Transverse colon (tissue), 4 donors: Measurements from ENCODE around the gene MPPED1. TPM values are rescaled to one million over a fixed set of nuclear protein-coding genes. Genes with fewer than 3 reads are reported as not detected.

Experiments
- DNase-seq: peaks from one replicate; pipeline ENCODE4 v3.0.0-alpha.2; 2019
- H3K27ac ChIP-seq, 4 donors: fragments of 200-600 bp; sonication (generic); 2 replicates each; pipeline ENCODE4 v1.5.1; 2016 to 2018; ENCODE audit warnings: inconsistent platforms in 4 of 4
- H3K27me3 ChIP-seq: fragments of 200-600 bp; sonication (generic); 2 replicates; pipeline ENCODE4 v1.5.1; 2017; ENCODE audit warnings: inconsistent platforms
- H3K36me3 ChIP-seq, 4 donors: fragments of 200-600 bp; sonication (generic); 2 replicates each; pipeline ENCODE4 v1.5.1; 2017 to 2019; ENCODE audit warnings: inconsistent platforms in 4 of 4
- H3K4me1 ChIP-seq, 4 donors: fragments of 200-600 bp; sonication (generic); 2 replicates each; pipeline ENCODE4 v1.5.1; 2017 to 2020; ENCODE audit warnings: inconsistent platforms in 4 of 4
- H3K4me3 ChIP-seq, 4 donors: fragments of 200-600 bp; sonication (generic); 1 replicate in 1 of 4; 2 replicates in 3 of 4; pipeline versions ENCODE4 v1.5.1 to v1.6.1; 2017 to 2019; ENCODE audit warnings: inconsistent platforms in 4 of 4
- H3K9me3 ChIP-seq, 2 donors: fragments of 200-600 bp; sonication (generic); 2 replicates each; pipeline ENCODE4 v1.5.1; 2017 to 2019; ENCODE audit warnings: inconsistent platforms in 2 of 2
- EP300 ChIP-seq: sonication (generic); formaldehyde crosslinking; IDR thresholded peaks from one replicate; pipeline ENCODE4 v1.6.1; 2017; ENCODE audit warnings: antibody characterized with exemption, low read depth
- POLR2A ChIP-seq: fragments of 450-650 bp; IDR thresholded peaks from one replicate; pipeline ENCODE4 v1.6.1; 2016; ENCODE audit warnings: antibody characterized with exemption, mild to moderate bottlenecking, moderate library complexity
- POLR2AphosphoS5 ChIP-seq, 3 donors: sonication (generic); formaldehyde crosslinking; IDR thresholded peaks; one replicate each; pipeline ENCODE4 v1.6.1; 2016; ENCODE audit warnings: antibody characterized with exemption in 3 of 3
- WGBS, 2 donors: methylation state at CpG; one replicate each; pipeline ENCODE4 v1.1.5; 2018; ENCODE audit warnings: low coverage in 1 of 2; 5-methylcytosine and 5-hydroxymethylcytosine counted together
- in situ Hi-C, 4 donors: fragments of 200-750 bp; cut with MboI; loops; one replicate each; pipeline versions ENCODE4 v1.15.0 to v1.15.1; 2017; ENCODE audit warnings: low sequenced_read_pairs in 3 of 4, low pct_ligation_motif_present in 1 of 4, low pct_unique_long_range_greater_than_20kb in 1 of 4
- intact Hi-C: fragments of 100-400 bp; cut with DNase I; formaldehyde crosslinking; loops from one replicate; pipeline ENCODE4 v1.15.1; 2023; ENCODE audit warnings: low total_unique reads
- total RNA-seq, 4 donors: library from RNA; depleted of rRNA; stranded (reverse); fragments of >200 nt; gene quantifications; one replicate each; pipeline ENCODE4 v1.1.0, GENCODE V29; 2016
- TF ChIP-seq, protein P1 (sequence below), 5 experiments: fragments of 200-600 bp in 3 of 5; fragments of 450-650 bp in 2 of 5; sonication (generic) in 3 of 5; IDR thresholded peaks; 1 replicate in 2 of 5; 2 replicates in 3 of 5; pipeline ENCODE4 v1.5.1; 2016 to 2017; ENCODE audit warnings: antibody characterized with exemption in 5 of 5, inconsistent platforms in 3 of 5, mild to moderate bottlenecking in 2 of 5, moderate library complexity in 1 of 5

The MPPED1 gene
- total RNA-seq, 4 donors from 2014 or later: not detected

- H3K4me1 ChIP-seq: no peaks in the 10 kb centered on the region
- no peak overlapping the region for H3K27ac ChIP-seq
- DNase-seq: no peak
- H3K27me3 ChIP-seq: peaks cover 37% of the 10 kb centered on the region
- in situ Hi-C loops (no loop called here), intact Hi-C loops (no loop called here)
- H3K9me3 ChIP-seq: no peaks in the 10 kb centered on the region
- 74 to 100% methylated on average over 2 to 39 of the region's 39 CpGs for WGBS, 2 donors
- no peaks in the 10 kb centered on the region for H3K36me3 ChIP-seq
- TF ChIP-seq EP300 (no peak), POLR2AphosphoS5 (IDR thresholded peaks at IDR 0.05) (no peak), POLR2A (no peak)
- TF ChIP-seq, protein P1, sequence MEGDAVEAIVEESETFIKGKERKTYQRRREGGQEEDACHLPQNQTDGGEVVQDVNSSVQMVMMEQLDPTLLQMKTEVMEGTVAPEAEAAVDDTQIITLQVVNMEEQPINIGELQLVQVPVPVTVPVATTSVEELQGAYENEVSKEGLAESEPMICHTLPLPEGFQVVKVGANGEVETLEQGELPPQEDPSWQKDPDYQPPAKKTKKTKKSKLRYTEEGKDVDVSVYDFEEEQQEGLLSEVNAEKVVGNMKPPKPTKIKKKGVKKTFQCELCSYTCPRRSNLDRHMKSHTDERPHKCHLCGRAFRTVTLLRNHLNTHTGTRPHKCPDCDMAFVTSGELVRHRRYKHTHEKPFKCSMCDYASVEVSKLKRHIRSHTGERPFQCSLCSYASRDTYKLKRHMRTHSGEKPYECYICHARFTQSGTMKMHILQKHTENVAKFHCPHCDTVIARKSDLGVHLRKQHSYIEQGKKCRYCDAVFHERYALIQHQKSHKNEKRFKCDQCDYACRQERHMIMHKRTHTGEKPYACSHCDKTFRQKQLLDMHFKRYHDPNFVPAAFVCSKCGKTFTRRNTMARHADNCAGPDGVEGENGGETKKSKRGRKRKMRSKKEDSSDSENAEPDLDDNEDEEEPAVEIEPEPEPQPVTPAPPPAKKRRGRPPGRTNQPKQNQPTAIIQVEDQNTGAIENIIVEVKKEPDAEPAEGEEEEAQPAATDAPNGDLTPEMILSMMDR (IDR thresholded peaks at IDR 0.05): no peak
- H3K4me3 ChIP-seq: no peak overlapping the region
These were observed 13.1 kb downstream of the MPPED1 start for GRCh38 chr22:43424666-43425630.

DNA sequence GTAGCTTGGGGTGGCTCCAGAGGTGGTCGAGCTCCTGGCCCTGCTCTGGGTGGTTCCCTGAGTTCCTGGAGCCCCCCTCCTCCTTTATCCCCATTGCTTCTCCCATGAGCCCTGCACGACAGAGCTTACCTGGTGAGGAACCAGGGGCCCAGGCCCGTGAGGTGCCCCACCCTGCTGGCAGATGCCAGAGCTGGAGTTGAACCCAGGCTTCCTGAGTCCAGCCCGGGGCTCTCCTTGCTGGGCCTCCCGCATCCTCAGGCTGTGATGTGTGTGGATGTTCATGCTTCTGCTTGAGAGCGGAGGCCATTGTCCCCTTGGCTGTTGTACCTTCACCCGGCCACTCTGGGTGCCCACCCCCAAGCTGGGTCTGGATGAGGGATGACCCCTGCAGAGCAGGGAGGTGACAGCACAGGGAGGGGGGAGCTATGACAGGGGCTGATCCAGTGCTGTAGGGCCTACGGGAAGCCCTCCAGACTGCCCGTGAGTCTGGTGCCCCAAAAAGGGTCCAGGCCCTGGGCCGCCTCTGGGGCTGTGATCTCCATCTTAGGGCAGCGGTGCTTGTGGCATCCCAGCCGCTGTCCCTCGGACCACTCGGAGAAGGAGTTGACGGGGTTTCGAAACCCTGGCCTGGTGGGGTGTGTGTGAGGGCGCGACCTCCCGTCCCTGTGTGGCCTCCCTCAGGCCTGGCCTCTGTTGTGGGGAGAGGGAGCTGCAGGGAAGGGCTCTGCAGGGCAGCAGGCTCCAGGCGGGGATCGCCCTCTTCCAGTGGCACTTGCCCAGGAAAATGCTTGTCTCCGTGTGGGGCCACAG is 14.4 kb downstream of the MPPED1 start:
- no peak for DNase-seq
- intact Hi-C loops: no loop called here
- Histone ChIP-seq H3K27me3 (peaks cover 39% of the 10 kb centered on the region), H3K4me1 (no peaks in the 10 kb centered on the region), H3K9me3 (no peaks in the 10 kb centered on the region), H3K4me3 (no peak overlapping the region), H3K36me3 (no peaks in the 10 kb centered on the region), H3K27ac (no peak overlapping the region)
- TF ChIP-seq, protein P1 (IDR thresholded peaks at IDR 0.05): no peak
- TF ChIP-seq POLR2AphosphoS5 (IDR thresholded peaks at IDR 0.05) (no peak), POLR2A (no peak), EP300 (no peak)
- 77 to 80% methylated on average over 1 to 21 of the region's 22 CpGs for WGBS, 2 donors
- in situ Hi-C loops: no loop called here

GRCh38 chr22:43426816-43427215 is 15.0 kb downstream of the MPPED1 start:
- Histone ChIP-seq H3K9me3 (no peaks in the 10 kb centered on the region), H3K27me3 (peaks cover 42% of the 10 kb centered on the region), H3K27ac (no peak overlapping the region), H3K4me3 (no peak overlapping the region), H3K36me3 (no peaks in the 10 kb centered on the region), H3K4me1 (no peaks in the 10 kb centered on the region)
- intact Hi-C loops (no loop called here), in situ Hi-C loops (no loop called here)
- TF ChIP-seq, protein P1 (IDR thresholded peaks at IDR 0.05): no peak
- TF ChIP-seq EP300 (no peak), POLR2AphosphoS5 (IDR thresholded peaks at IDR 0.05) (no peak), POLR2A (no peak)
- no peak for DNase-seq
- WGBS, 2 donors: 65% methylated on average over 7 of the region's 7 CpGs; no CpG with 5 or more reads in 1 of the 2 donors
